Panc1 (cell line): ENCODE measurements around the gene NTMT1. TPM values are rescaled to one million over a fixed set of nuclear protein-coding genes. Genes with fewer than 3 reads are reported as not detected.

Experiments
- ATAC-seq: fragments of 200-7000 bp; cut with Tn5 transposase; 2 replicates; pipeline ENCODE4 v1.9.1; 2020; ENCODE audit warnings: mild to moderate bottlenecking, moderate library complexity
- BruUV-seq: library from RNA; stranded (reverse); fragments of 400-500 nt; replicated peaks from 2 replicates; lab custom pipeline; 2021; lab: Mats Ljungman, UMichigan
- CTCF ChIA-PET: fragments of 300-600 bp; sonication (Branson Sonifier 250); formaldehyde crosslinking; loops from one replicate; lab custom pipeline; 2022; ENCODE audit warnings: antibody characterized with exemption; lab: Charles Lee
- POLR2A ChIA-PET: fragments of 300-600 bp; sonication (Branson Sonifier 250); formaldehyde crosslinking; loops from one replicate; lab custom pipeline; 2022; ENCODE audit warnings: antibody characterized with exemption; lab: Charles Lee
- DNase-seq: peaks from one replicate; pipeline ENCODE4 v3.0.0-alpha.2; 2010; ENCODE audit warnings: low read depth, low spot score
- H3K27ac ChIP-seq: 2 replicates; pipeline ENCODE4 v1.5.1; 2011; ENCODE audit warnings: mild to moderate bottlenecking, low read length, inconsistent platforms
- H3K27me3 ChIP-seq: fragments of 200-500 bp; sonication (Bioruptor generic); 2 replicates; pipeline ENCODE4 v1.6.0; 2014; ENCODE audit warnings: low read length, inconsistent platforms; ENCODE audit not compliant: control insufficient read depth, insufficient read depth
- H3K36me3 ChIP-seq: fragments of 200-500 bp; sonication (Bioruptor generic); 2 replicates; pipeline ENCODE4 v1.5.1; 2014; ENCODE audit warnings: inconsistent platforms, mild to moderate bottlenecking, low read length, moderate library complexity; ENCODE audit not compliant: control insufficient read depth, insufficient read depth
- H3K4me1 ChIP-seq: 2 replicates; pipeline ENCODE4 v1.5.1; 2011; ENCODE audit warnings: inconsistent platforms, mild to moderate bottlenecking, low read length, moderate library complexity; ENCODE audit not compliant: control insufficient read depth, insufficient read depth
- H3K4me3 ChIP-seq, 2 experiments: 2 replicates each; pipeline ENCODE4 v1.5.1; 2011 to 2012; ENCODE audit warnings: low read depth in 2 of 2, low read length in 2 of 2, mild to moderate bottlenecking in 2 of 2, inconsistent platforms in 1 of 2, moderate library complexity in 1 of 2
- H3K9me3 ChIP-seq: fragments of 200-500 bp; sonication (Bioruptor generic); 2 replicates; pipeline ENCODE4 v1.5.1; 2014; ENCODE audit warnings: low read depth, mild to moderate bottlenecking, inconsistent platforms, low read length, moderate library complexity; ENCODE audit not compliant: control insufficient read depth, insufficient read depth
- CTCF ChIP-seq: fragments of 450-650 bp; IDR thresholded peaks from 2 replicates; pipeline ENCODE4 v1.5.1; 2017; ENCODE audit warnings: mild to moderate bottlenecking
- POLR2AphosphoS5 ChIP-seq: IDR thresholded peaks from 2 replicates; pipeline ENCODE4 v1.6.1; 2012; ENCODE audit warnings: mild to moderate bottlenecking, low read depth, low read length, moderate library complexity
- SIN3A ChIP-seq: IDR thresholded peaks from 2 replicates; pipeline ENCODE4 v1.6.1; 2012; ENCODE audit warnings: low read depth, mild to moderate bottlenecking, low read length, moderate library complexity, borderline replicate concordance; ENCODE audit not compliant: insufficient read depth
- TCF7L2 ChIP-seq: IDR thresholded peaks from 2 replicates; pipeline ENCODE4 v1.6.1; 2011; ENCODE audit warnings: mild to moderate bottlenecking, low read depth, low read length, inconsistent platforms
- in situ Hi-C: cut with HindIII; loops from 2 replicates; pipeline ENCODE4 v1.10.0; 2016; ENCODE audit warnings: low sequenced_read_pairs, low pct_unique_long_range_greater_than_20kb
- intact Hi-C: fragments of 100-400 bp; cut with micrococcal nuclease; formaldehyde crosslinking; loops from one replicate; pipeline ENCODE4 v1.10.0; 2022; ENCODE audit not compliant: unreplicated experiment
- total RNA-seq: library from RNA; stranded (reverse); gene quantifications from one replicate; pipeline ENCODE4 v1.2.1, GENCODE V29; 2021; ENCODE audit not compliant: unreplicated experiment
- TF ChIP-seq, protein P1 (sequence below), 2 experiments: IDR thresholded peaks; 2 replicates each; pipeline ENCODE4 v1.6.1; 2011 to 2012; ENCODE audit warnings: low read depth in 2 of 2, control low read depth in 1 of 2, low read length in 1 of 2, mild to moderate bottlenecking in 1 of 2, moderate library complexity in 1 of 2; ENCODE audit not compliant: insufficient read depth in 1 of 2

Gene NTMT1
- total RNA-seq, 1 experiment from 2014 or later, result 47.5 TPM

- no peaks in the 10 kb centered on the region for H3K4me1 ChIP-seq
- BruUV-seq, result no TSS peak
- H3K36me3 ChIP-seq, result no peaks in the 10 kb centered on the region; the same call in 1 of the 2 replicates
- intact Hi-C loops, result loop anchor here (5.0 kb wide), 2 partner anchors 75 to 140 kb away; no protein-coding TSS in a partner anchor
- peak; percentile 75 for TF ChIP-seq SIN3A
- TF ChIP-seq CTCF, result peak; percentile 98
- no peak for TF ChIP-seq TCF7L2
- peak; percentile 49; the same call in 1 of the 2 replicates for TF ChIP-seq POLR2AphosphoS5
- TF ChIP-seq, protein P1, sequence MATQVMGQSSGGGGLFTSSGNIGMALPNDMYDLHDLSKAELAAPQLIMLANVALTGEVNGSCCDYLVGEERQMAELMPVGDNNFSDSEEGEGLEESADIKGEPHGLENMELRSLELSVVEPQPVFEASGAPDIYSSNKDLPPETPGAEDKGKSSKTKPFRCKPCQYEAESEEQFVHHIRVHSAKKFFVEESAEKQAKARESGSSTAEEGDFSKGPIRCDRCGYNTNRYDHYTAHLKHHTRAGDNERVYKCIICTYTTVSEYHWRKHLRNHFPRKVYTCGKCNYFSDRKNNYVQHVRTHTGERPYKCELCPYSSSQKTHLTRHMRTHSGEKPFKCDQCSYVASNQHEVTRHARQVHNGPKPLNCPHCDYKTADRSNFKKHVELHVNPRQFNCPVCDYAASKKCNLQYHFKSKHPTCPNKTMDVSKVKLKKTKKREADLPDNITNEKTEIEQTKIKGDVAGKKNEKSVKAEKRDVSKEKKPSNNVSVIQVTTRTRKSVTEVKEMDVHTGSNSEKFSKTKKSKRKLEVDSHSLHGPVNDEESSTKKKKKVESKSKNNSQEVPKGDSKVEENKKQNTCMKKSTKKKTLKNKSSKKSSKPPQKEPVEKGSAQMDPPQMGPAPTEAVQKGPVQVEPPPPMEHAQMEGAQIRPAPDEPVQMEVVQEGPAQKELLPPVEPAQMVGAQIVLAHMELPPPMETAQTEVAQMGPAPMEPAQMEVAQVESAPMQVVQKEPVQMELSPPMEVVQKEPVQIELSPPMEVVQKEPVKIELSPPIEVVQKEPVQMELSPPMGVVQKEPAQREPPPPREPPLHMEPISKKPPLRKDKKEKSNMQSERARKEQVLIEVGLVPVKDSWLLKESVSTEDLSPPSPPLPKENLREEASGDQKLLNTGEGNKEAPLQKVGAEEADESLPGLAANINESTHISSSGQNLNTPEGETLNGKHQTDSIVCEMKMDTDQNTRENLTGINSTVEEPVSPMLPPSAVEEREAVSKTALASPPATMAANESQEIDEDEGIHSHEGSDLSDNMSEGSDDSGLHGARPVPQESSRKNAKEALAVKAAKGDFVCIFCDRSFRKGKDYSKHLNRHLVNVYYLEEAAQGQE (IDR thresholded peaks at IDR 0.05; ENCODE audit: insufficient read depth in 1 of 2, low read depth in 2 of 2, low read length in 1 of 2), result no peak; a peak in 1 of 4 replicates
- CTCF ChIA-PET, result interaction anchor here (0.6 to 1.5 kb wide), 2 partner anchors 96 to 152 kb away, joined by 4 to 5 read pairs; no protein-coding TSS in a partner anchor
- H3K27ac ChIP-seq, result peak within 1 kb of the TSS; percentile 70
- ATAC-seq (peak; percentile 94), DNase-seq (peak; percentile 58)
- no peaks in the 10 kb centered on the region for H3K27me3 ChIP-seq
- H3K4me3 ChIP-seq, result peak within 1 kb of the TSS; percentile 80 to 84
- in situ Hi-C loops, result no loop called here
- H3K9me3 ChIP-seq, result no peaks in the 10 kb centered on the region
- POLR2A ChIA-PET, result no interaction called here
These were observed 16.0 kb downstream of the NTMT1 start, which contains the start of gene ASB6 for GRCh38 chr9:129641750-129642585. ASB6 (minus strand) TSS chr9:129642151; CDS start chr9:129641999, 152 bp downstream.

DNA sequence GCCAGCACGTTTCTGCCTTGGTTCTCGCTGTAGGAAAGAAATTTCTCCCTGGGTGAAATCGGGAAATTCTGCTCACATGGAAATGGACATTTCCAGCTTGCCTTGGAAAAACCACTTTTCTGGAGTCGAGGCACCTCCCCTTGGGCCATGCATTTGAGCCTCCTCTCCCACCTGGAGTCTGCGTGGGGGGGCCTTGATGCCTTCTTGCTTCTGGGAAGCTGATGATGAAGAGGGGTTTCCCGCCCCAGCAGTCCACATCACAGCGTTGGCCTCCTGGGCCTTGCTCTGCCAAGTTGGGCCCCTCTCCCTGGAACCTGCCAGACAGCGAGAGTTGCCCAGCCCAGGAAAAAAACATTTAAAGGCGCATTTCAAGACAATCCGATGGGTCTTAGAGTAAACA, 17.7 kb downstream of the NTMT1 start:
- no peak for DNase-seq
- Histone ChIP-seq H3K9me3 (no peaks in the 10 kb centered on the region), H3K4me3 (no peak overlapping the region), H3K27ac (no peak overlapping the region), H3K4me1 (no peaks in the 10 kb centered on the region), H3K36me3 (no peaks in the 10 kb centered on the region; the same call in 1 of the 2 replicates), H3K27me3 (no peaks in the 10 kb centered on the region)
- intact Hi-C loops (loop anchor here (5.0 kb wide), 2 partner anchors 74 to 139 kb away; no protein-coding TSS in a partner anchor), in situ Hi-C loops (no loop called here)
- CTCF ChIA-PET, result interaction anchor here (0.7 to 1.5 kb wide), 3 partner anchors 13 to 147 kb away, joined by 3 to 8 read pairs (median 4); no protein-coding TSS in a partner anchor
- no TSS peak for BruUV-seq
- POLR2A ChIA-PET, result no interaction called here
- TF ChIP-seq POLR2AphosphoS5 (no peak), SIN3A (no peak), CTCF (no peak), TCF7L2 (no peak)
- TF ChIP-seq, protein P1 (IDR thresholded peaks at IDR 0.05; ENCODE audit: insufficient read depth in 1 of 2, low read depth in 2 of 2, low read length in 1 of 2), result no peak
- no peak for ATAC-seq
